HG03060 (cell line): ENCODE results near the gene VCPKMT.
"Not testable (repeated sequence)": the region's sequence is repeated elsewhere in the genome, so short reads cannot be mapped to it uniquely, and the experiment has no call there.

Experiments used
- ATAC-seq: cut with Tn5 transposase; IDR thresholded peaks from one replicate; pipeline ENCODE4 v1.9.1; 2021; ENCODE audit warnings: low read depth, moderate number of reproducible peaks; ENCODE audit not compliant: unreplicated experiment

The VCPKMT gene

GRCh38 chr14:50093496-50093895 is 22.9 kb downstream of the VCPKMT start:
- ATAC-seq: no peak

- no peak for ATAC-seq
Measured at GRCh38 chr14:50092006-50092555, 24.3 kb downstream of the VCPKMT start.

GRCh38 chr14:50091240-50091913 is 25.0 kb downstream of the VCPKMT start:
- ATAC-seq: no peak

- no peak for ATAC-seq
Measured at GRCh38 chr14:50089208-50089607, 27.2 kb downstream of the VCPKMT start.

GRCh38 chr14:50088731-50089130 is 27.6 kb downstream of the VCPKMT start:
- ATAC-seq: no peak

- no peak for ATAC-seq
Measured at GRCh38 chr14:50088117-50088515, 28.3 kb downstream of the VCPKMT start.

- no peak for ATAC-seq
Measured at GRCh38 chr14:50087341-50088116, 28.8 kb downstream of the VCPKMT start.

GRCh38 chr14:50086321-50086711 is 30.1 kb downstream of the VCPKMT start:
- no peak for ATAC-seq

- peak; percentile 43 for ATAC-seq
Measured at GRCh38 chr14:50085570-50086320, 30.6 kb downstream of the VCPKMT start.

- ATAC-seq: no peak
Measured at GRCh38 chr14:50084666-50085065, 31.7 kb downstream of the VCPKMT start.

- ATAC-seq: peak; percentile 16
Measured at GRCh38 chr14:50083467-50084337, 32.7 kb downstream of the VCPKMT start.

- ATAC-seq: peak; percentile 50
Measured at GRCh38 chr14:50082784-50083466, 33.4 kb downstream of the VCPKMT start.

- ATAC-seq: no peak
Measured at GRCh38 chr14:50082308-50082742, 34.0 kb downstream of the VCPKMT start.

GRCh38 chr14:50079103-50079502 is 37.3 kb downstream of the VCPKMT start:
- ATAC-seq: not testable (repeated sequence)

- not testable (repeated sequence) for ATAC-seq
Measured at GRCh38 chr14:50073663-50074062, 42.7 kb downstream of the VCPKMT start.

- no peak for ATAC-seq
Measured at GRCh38 chr14:50072395-50072794, 44.0 kb downstream of the VCPKMT start.

GRCh38 chr14:50070840-50071548 is 45.4 kb downstream of the VCPKMT start:
- ATAC-seq: no peak

GRCh38 chr14:50070230-50070629 is 46.1 kb downstream of the VCPKMT start:
- no peak for ATAC-seq

GRCh38 chr14:50069325-50069724 is 47.0 kb downstream of the VCPKMT start:
- no peak for ATAC-seq
